HepG2 (cell line): ENCODE results near the gene COASY. TPM values are rescaled to one million over a fixed set of nuclear protein-coding genes. Genes with fewer than 3 reads are reported as not detected.

Experiments
- CC2D1A ChIP-seq: sonication (generic); formaldehyde crosslinking; IDR thresholded peaks from 2 replicates; pipeline ENCODE4 v1.8.1; 2023; ENCODE audit warnings: mild to moderate bottlenecking, missing genetic modification reagents
- HES4 ChIP-seq: sonication (generic); formaldehyde crosslinking; IDR thresholded peaks from 2 replicates; pipeline ENCODE4 v1.9.0; 2021; ENCODE audit warnings: mild to moderate bottlenecking, missing genetic modification reagents, borderline replicate concordance
- HNF4G ChIP-seq, 2 experiments: sonication (generic) in 1 of 2; formaldehyde crosslinking in 1 of 2; IDR thresholded peaks; 2 replicates each; pipeline versions ENCODE4 v1.4.0 to v1.6.1; 2011 to 2020; ENCODE audit warnings: borderline replicate concordance in 2 of 2, low read depth in 2 of 2, mild to moderate bottlenecking in 2 of 2, low read length in 1 of 2, missing genetic modification reagents in 1 of 2, moderate library complexity in 1 of 2
- MTA1 ChIP-seq: sonication (generic); formaldehyde crosslinking; IDR thresholded peaks from 2 replicates; pipeline ENCODE4 v1.4.0; 2020; ENCODE audit warnings: missing genetic modification reagents, mild to moderate bottlenecking, borderline replicate concordance
- NR2C2 ChIP-seq: sonication (generic); formaldehyde crosslinking; IDR thresholded peaks from 2 replicates; pipeline ENCODE4 v1.4.0; 2020; ENCODE audit warnings: missing genetic modification reagents, mild to moderate bottlenecking, moderate library complexity, borderline replicate concordance
- PHF5A ChIP-seq: IDR thresholded peaks from one replicate; pipeline ENCODE4 v1.6.1; 2018; ENCODE audit warnings: low read depth, missing genetic modification reagents; ENCODE audit not compliant: unreplicated experiment
- RBFOX2 ChIP-seq: fragments of 200-400 bp; formaldehyde crosslinking; IDR thresholded peaks from 2 replicates; pipeline ENCODE4 v1.6.1; 2017; ENCODE audit warnings: low read depth, mild to moderate bottlenecking, low read length
- RBM39 ChIP-seq: fragments of 200-400 bp; formaldehyde crosslinking; IDR thresholded peaks from one replicate; pipeline ENCODE4 v1.6.1; 2018; ENCODE audit warnings: antibody characterized with exemption, mild to moderate bottlenecking, low read depth, low read length; ENCODE audit not compliant: poor library complexity, severe bottlenecking
- REL ChIP-seq: sonication (generic); formaldehyde crosslinking; conservative IDR thresholded peaks from 2 replicates; pipeline ENCODE4 v1.8.0; 2022; ENCODE audit warnings: mild to moderate bottlenecking, missing genetic modification reagents, moderate library complexity
- SMC3 ChIP-seq: IDR thresholded peaks from 2 replicates; pipeline ENCODE4 v1.6.1; 2011; ENCODE audit warnings: low read length, improper control_type of control experiment
- TEAD2 ChIP-seq: sonication (generic); formaldehyde crosslinking; IDR thresholded peaks from 2 replicates; pipeline ENCODE4 v1.9.0; 2021; ENCODE audit warnings: missing genetic modification reagents
- ZFAT ChIP-seq: sonication (generic); formaldehyde crosslinking; conservative IDR thresholded peaks from 2 replicates; pipeline ENCODE4 v1.8.1; 2023; ENCODE audit warnings: missing genetic modification reagents, inconsistent platforms
- ZNF296 ChIP-seq: sonication (generic); formaldehyde crosslinking; conservative IDR thresholded peaks from 2 replicates; pipeline ENCODE4 v1.5.0; 2020; ENCODE audit warnings: mild to moderate bottlenecking, missing genetic modification reagents
- ZNF382 ChIP-seq: sonication (generic); formaldehyde crosslinking; IDR thresholded peaks from 2 replicates; pipeline ENCODE4 v1.5.0; 2020; ENCODE audit warnings: missing genetic modification reagents, mild to moderate bottlenecking, borderline replicate concordance
- ZNF792 ChIP-seq: IDR thresholded peaks from 2 replicates; pipeline ENCODE4 v1.6.1; 2016
- ZNF841 ChIP-seq: sonication (generic); formaldehyde crosslinking; IDR thresholded peaks from 2 replicates; pipeline ENCODE4 v1.8.1; 2023; ENCODE audit warnings: missing genetic modification reagents, borderline replicate concordance
- polyA plus RNA-seq, 8 experiments: library from polyadenylated mRNA; depleted of rRNA in 3 of 8; stranded (reverse) in 7 of 8; unstranded in 1 of 8; fragments of >200 nt; fragmentation: Illumina TruSeq in 4 of 8; extraction: Trizol in 4 of 8; gene quantifications; 2 replicates each; pipeline versions ENCODE4 v1.2.1 to v1.2.3, GENCODE V29; 2011 to 2016; ENCODE audit warnings: low read depth in 4 of 8, missing spikeins in 1 of 8, mixed read lengths in 1 of 8; ENCODE audit not compliant: insufficient read depth in 1 of 8
- total RNA-seq, 5 experiments: library from RNA; depleted of rRNA; stranded (reverse); fragments of >200 nt; fragmentation: Illumina TruSeq; extraction: Trizol; gene quantifications; 2 replicates each; pipeline ENCODE4 v1.2.3, GENCODE V29; 2016; ENCODE audit warnings: low read depth in 1 of 5
- TF ChIP-seq, protein P1 (sequence below): sonication (generic); formaldehyde crosslinking; IDR thresholded peaks from 2 replicates; pipeline ENCODE4 v1.4.0; 2020; ENCODE audit warnings: mild to moderate bottlenecking, missing genetic modification reagents, borderline replicate concordance
- TF ChIP-seq, protein P2 (sequence below): sonication (generic); formaldehyde crosslinking; IDR thresholded peaks from 2 replicates; pipeline ENCODE4 v1.4.0; 2020; ENCODE audit warnings: missing genetic modification reagents, borderline replicate concordance
- TF ChIP-seq, protein P3 (sequence below): sonication (generic); formaldehyde crosslinking; IDR thresholded peaks from 2 replicates; pipeline ENCODE4 v1.8.1; 2023; ENCODE audit warnings: missing genetic modification reagents, inconsistent platforms, borderline replicate concordance

The COASY gene
- total and polyA plus RNA-seq, 2 of the 13 experiments (the other 11 are each of a cell fraction or from before 2014, with no cell fraction given), result 90.7 to 125 TPM

- TF ChIP-seq, protein P1, sequence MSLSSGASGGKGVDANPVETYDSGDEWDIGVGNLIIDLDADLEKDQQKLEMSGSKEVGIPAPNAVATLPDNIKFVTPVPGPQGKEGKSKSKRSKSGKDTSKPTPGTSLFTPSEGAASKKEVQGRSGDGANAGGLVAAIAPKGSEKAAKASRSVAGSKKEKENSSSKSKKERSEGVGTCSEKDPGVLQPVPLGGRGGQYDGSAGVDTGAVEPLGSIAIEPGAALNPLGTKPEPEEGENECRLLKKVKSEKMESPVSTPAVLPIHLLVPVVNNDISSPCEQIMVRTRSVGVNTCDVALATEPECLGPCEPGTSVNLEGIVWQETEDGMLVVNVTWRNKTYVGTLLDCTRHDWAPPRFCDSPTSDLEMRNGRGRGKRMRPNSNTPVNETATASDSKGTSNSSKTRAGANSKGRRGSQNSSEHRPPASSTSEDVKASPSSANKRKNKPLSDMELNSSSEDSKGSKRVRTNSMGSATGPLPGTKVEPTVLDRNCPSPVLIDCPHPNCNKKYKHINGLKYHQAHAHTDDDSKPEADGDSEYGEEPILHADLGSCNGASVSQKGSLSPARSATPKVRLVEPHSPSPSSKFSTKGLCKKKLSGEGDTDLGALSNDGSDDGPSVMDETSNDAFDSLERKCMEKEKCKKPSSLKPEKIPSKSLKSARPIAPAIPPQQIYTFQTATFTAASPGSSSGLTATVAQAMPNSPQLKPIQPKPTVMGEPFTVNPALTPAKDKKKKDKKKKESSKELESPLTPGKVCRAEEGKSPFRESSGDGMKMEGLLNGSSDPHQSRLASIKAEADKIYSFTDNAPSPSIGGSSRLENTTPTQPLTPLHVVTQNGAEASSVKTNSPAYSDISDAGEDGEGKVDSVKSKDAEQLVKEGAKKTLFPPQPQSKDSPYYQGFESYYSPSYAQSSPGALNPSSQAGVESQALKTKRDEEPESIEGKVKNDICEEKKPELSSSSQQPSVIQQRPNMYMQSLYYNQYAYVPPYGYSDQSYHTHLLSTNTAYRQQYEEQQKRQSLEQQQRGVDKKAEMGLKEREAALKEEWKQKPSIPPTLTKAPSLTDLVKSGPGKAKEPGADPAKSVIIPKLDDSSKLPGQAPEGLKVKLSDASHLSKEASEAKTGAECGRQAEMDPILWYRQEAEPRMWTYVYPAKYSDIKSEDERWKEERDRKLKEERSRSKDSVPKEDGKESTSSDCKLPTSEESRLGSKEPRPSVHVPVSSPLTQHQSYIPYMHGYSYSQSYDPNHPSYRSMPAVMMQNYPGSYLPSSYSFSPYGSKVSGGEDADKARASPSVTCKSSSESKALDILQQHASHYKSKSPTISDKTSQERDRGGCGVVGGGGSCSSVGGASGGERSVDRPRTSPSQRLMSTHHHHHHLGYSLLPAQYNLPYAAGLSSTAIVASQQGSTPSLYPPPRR (CRISPR knock-in tag), result no peak
- TF ChIP-seq, protein P2, sequence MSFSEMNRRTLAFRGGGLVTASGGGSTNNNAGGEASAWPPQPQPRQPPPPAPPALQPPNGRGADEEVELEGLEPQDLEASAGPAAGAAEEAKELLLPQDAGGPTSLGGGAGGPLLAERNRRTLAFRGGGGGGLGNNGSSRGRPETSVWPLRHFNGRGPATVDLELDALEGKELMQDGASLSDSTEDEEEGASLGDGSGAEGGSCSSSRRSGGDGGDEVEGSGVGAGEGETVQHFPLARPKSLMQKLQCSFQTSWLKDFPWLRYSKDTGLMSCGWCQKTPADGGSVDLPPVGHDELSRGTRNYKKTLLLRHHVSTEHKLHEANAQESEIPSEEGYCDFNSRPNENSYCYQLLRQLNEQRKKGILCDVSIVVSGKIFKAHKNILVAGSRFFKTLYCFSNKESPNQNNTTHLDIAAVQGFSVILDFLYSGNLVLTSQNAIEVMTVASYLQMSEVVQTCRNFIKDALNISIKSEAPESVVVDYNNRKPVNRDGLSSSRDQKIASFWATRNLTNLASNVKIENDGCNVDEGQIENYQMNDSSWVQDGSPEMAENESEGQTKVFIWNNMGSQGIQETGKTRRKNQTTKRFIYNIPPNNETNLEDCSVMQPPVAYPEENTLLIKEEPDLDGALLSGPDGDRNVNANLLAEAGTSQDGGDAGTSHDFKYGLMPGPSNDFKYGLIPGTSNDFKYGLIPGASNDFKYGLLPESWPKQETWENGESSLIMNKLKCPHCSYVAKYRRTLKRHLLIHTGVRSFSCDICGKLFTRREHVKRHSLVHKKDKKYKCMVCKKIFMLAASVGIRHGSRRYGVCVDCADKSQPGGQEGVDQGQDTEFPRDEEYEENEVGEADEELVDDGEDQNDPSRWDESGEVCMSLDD (CRISPR knock-in tag), result no peak
- TF ChIP-seq RBM39 (no peak), ZNF792 (peak; percentile 37; the same call in 1 of the 2 replicates), REL (CRISPR knock-in tag) (no peak), HNF4G (IDR thresholded peaks at IDR 0.05; ENCODE audit: borderline replicate concordance, low read depth, low read length) (0 out of 2 replicates have a peak, but pooled peaks have one; percentile 11), HNF4G (CRISPR knock-in tag; IDR thresholded peaks at IDR 0.05; ENCODE audit: borderline replicate concordance, low read depth) (no peak), ZNF382 (CRISPR knock-in tag) (no peak), ZFAT (no peak), CC2D1A (CRISPR knock-in tag) (no peak), MTA1 (CRISPR knock-in tag) (0 out of 2 replicates have a peak, but pooled peaks have one; percentile 8), TEAD2 (no peak), HES4 (CRISPR knock-in tag) (no peak), ZNF841 (CRISPR knock-in tag) (no peak), RBFOX2 (no peak), SMC3 (no peak), ZNF296 (CRISPR knock-in tag) (no peak), PHF5A (no peak), NR2C2 (CRISPR knock-in tag) (no peak)
- TF ChIP-seq, protein P3, sequence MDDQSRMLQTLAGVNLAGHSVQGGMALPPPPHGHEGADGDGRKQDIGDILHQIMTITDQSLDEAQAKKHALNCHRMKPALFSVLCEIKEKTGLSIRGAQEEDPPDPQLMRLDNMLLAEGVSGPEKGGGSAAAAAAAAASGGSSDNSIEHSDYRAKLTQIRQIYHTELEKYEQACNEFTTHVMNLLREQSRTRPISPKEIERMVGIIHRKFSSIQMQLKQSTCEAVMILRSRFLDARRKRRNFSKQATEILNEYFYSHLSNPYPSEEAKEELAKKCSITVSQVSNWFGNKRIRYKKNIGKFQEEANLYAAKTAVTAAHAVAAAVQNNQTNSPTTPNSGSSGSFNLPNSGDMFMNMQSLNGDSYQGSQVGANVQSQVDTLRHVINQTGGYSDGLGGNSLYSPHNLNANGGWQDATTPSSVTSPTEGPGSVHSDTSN (CRISPR knock-in tag), result no peak
Measured at GRCh38 chr17:42519546-42520491, 42.1 kb upstream of the COASY start (continued).
